ENCODE measurements around the gene LTBP4. TPM values are rescaled to one million over a fixed set of nuclear protein-coding genes. Genes with fewer than 3 reads are reported as not detected.

The LTBP4 gene
- total RNA-seq, 4 donors from 2014 or later, result 43.5 to 249 (median 65.5) TPM

GRCh38 chr19:40576151-40576584 lies 25.0 kb upstream of the LTBP4 start:
- Histone ChIP-seq H3K9me3 (no peaks in the 10 kb centered on the region), H3K36me3 (peaks cover 6 to 20% (median 11%) of the 10 kb centered on the region in 3 donors), H3K27me3 (no peaks in the 10 kb centered on the region), H3K4me1 (peaks cover 6 to 26% (median 15%) of the 10 kb centered on the region in 3 donors), H3K27ac (peak overlapping the region; percentile 87 to 94 (median 92)), H3K4me3 (peak overlapping the region; percentile 80 to 95 (median 88))
- DNase-seq, result no peak
- TF ChIP-seq, protein P1, sequence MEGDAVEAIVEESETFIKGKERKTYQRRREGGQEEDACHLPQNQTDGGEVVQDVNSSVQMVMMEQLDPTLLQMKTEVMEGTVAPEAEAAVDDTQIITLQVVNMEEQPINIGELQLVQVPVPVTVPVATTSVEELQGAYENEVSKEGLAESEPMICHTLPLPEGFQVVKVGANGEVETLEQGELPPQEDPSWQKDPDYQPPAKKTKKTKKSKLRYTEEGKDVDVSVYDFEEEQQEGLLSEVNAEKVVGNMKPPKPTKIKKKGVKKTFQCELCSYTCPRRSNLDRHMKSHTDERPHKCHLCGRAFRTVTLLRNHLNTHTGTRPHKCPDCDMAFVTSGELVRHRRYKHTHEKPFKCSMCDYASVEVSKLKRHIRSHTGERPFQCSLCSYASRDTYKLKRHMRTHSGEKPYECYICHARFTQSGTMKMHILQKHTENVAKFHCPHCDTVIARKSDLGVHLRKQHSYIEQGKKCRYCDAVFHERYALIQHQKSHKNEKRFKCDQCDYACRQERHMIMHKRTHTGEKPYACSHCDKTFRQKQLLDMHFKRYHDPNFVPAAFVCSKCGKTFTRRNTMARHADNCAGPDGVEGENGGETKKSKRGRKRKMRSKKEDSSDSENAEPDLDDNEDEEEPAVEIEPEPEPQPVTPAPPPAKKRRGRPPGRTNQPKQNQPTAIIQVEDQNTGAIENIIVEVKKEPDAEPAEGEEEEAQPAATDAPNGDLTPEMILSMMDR (IDR thresholded peaks at IDR 0.05), result no peak
- no peak for TF ChIP-seq POLR2A (IDR thresholded peaks at IDR 0.05)
- intact Hi-C loops (cut with DNase I), result no loop called here
- WGBS, 2 donors, result 5 to 9% methylated on average over 9 to 19 of the region's 22 CpGs

DNA sequence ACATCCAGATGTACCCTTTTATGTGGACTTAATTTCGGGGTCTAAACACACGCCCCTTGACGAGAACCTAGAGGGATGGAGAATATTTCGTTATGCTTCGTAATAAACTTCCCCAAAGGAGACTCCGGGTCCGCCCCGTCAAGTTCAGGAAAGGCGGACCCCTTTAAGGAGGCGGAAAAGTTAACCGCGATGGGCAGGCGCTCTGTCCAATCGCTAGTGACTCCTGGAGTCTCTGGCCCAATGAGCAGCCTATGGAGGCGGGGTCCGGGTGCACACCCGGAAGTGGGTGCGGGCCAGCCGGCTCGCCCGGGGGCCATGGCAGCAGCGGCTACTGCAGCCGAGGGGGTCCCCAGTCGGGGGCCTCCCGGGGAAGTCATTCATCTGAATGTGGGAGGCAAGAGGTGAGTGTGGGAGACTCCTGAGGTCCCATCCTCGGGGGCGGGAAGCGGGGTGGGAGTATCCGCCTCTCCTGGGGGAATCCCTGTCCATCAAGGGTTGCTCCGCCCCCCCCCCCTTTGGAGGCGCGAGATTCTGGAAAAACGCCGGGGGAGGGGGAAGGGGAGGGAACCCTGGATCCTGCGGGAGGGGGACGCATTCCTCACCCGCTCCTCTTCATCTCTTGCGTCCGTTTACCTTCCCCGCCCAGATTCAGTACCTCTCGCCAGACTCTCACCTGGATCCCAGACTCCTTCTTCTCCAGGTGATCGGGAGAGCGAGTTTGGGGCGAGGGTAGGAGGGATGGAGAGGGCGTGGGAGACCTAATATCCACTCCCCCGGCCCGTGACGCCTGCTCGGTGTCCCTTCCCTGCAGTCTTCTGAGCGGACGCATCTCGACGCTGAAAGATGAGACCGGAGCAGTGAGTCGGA lies 24.4 kb upstream of the LTBP4 start, which contains the start of gene SHKBP1:
SHKBP1 (plus strand) TSS at position 289 of the 867 bp plus-strand sequence; CDS start at position 316, 27 bp downstream.
- intact Hi-C loops (cut with DNase I), result no loop called here
- Histone ChIP-seq H3K36me3 (peaks cover 6 to 26% (median 11%) of the 10 kb centered on the region in 3 donors), H3K27ac (peak within 1 kb of the TSS; percentile 87 to 94 (median 92)), H3K27me3 (no peaks in the 10 kb centered on the region), H3K9me3 (no peaks in the 10 kb centered on the region), H3K4me3 (peak within 1 kb of the TSS; percentile 80 to 95 (median 88)), H3K4me1 (peaks cover 6 to 26% (median 15%) of the 10 kb centered on the region in 3 donors)
- WGBS, 2 donors, result 0 to 5% methylated on average over 15 to 28 of the region's 55 CpGs
- TF ChIP-seq POLR2A (IDR thresholded peaks at IDR 0.05), result peak in 2 of 4 donors; percentile 43 to 75
- TF ChIP-seq, protein P1 (IDR thresholded peaks at IDR 0.05), result no peak
- peak; percentile 61 for DNase-seq

DNA sequence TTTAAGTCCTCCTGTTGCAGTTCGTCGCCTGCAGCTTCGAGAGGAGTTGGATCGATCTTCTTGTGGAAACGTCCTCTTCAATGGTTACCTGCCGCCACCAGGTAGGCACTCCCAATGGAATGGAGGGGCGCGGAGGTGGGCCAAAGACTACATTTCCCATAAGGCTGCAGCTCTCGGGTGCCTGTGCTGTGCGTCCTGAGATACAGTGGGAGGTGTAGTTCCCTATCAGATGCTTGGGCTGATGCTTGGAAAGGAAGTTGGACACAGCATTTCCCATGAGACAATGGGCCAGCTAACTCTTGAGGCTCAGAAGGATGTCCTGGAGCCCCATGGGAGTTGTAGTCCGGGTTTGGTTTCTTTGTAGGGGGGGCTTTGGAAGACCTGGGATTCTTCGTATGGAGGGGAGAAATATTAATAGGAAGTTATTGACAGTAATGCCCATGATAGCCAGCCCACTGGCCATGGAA lies 22.7 kb upstream of the LTBP4 start:
- peaks cover 6 to 43% (median 24%) of the 10 kb centered on the region in 3 donors for H3K36me3 ChIP-seq
- no peak overlapping the region for H3K4me3 ChIP-seq
- DNase-seq, result no peak
- H3K27me3 ChIP-seq, result no peaks in the 10 kb centered on the region
- H3K9me3 ChIP-seq, result no peaks in the 10 kb centered on the region
- WGBS, 2 donors, result 76 to 93% methylated on average over 9 to 10 of the region's 12 CpGs
- intact Hi-C loops (cut with DNase I), result no loop called here
- H3K27ac ChIP-seq, result no peak overlapping the region
- TF ChIP-seq, protein P1 (IDR thresholded peaks at IDR 0.05), result no peak
- TF ChIP-seq POLR2A (IDR thresholded peaks at IDR 0.05), result no peak
- peaks cover 6 to 26% (median 15%) of the 10 kb centered on the region in 3 donors for H3K4me1 ChIP-seq

- Histone ChIP-seq H3K9me3 (no peaks in the 10 kb centered on the region), H3K4me3 (no peak overlapping the region), H3K27me3 (no peaks in the 10 kb centered on the region), H3K4me1 (peaks cover 6 to 26% (median 15%) of the 10 kb centered on the region in 3 donors), H3K36me3 (peaks cover 6 to 64% (median 28%) of the 10 kb centered on the region in 3 donors), H3K27ac (peak overlapping the region in 1 of 4 donors; percentile 63)
- no peak for TF ChIP-seq POLR2A (IDR thresholded peaks at IDR 0.05)
- TF ChIP-seq, protein P1 (IDR thresholded peaks at IDR 0.05), result no peak
- intact Hi-C loops (cut with DNase I), result no loop called here
- no peak for DNase-seq
- 99 to 100% methylated on average over 3 to 11 of the region's 13 CpGs for WGBS, 2 donors
Measured at GRCh38 chr19:40580619-40581018, 20.6 kb upstream of the LTBP4 start.

- Histone ChIP-seq H3K36me3 (peaks cover 6 to 73% (median 28%) of the 10 kb centered on the region in 3 donors), H3K4me3 (no peak overlapping the region), H3K27me3 (no peaks in the 10 kb centered on the region), H3K4me1 (peaks cover 6 to 17% (median 11%) of the 10 kb centered on the region in 3 donors), H3K27ac (no peak overlapping the region), H3K9me3 (no peaks in the 10 kb centered on the region)
- no peak for TF ChIP-seq POLR2A (IDR thresholded peaks at IDR 0.05)
- TF ChIP-seq, protein P1 (IDR thresholded peaks at IDR 0.05), result no peak
- intact Hi-C loops (cut with DNase I), result no loop called here
- DNase-seq, result no peak
- 93 to 96% methylated on average over 5 of the region's 5 CpGs for WGBS, 2 donors
Measured at GRCh38 chr19:40581531-40581930, 19.6 kb upstream of the LTBP4 start.
